HG03469 (cell line): ENCODE data around the gene NOP16.
"Not testable (repeated sequence)": the region's sequence is repeated elsewhere in the genome, so short reads cannot be mapped to it uniquely, and the experiment has no call there.

Experiments
- ATAC-seq: cut with Tn5 transposase; IDR thresholded peaks from one replicate; pipeline ENCODE4 v1.9.1; 2021; ENCODE audit warnings: mild to moderate bottlenecking, moderate library complexity, moderate number of reproducible peaks; ENCODE audit not compliant: unreplicated experiment

Gene NOP16

GRCh38 chr5:176410486-176411180, 22.2 kb upstream of the NOP16 start:
- no peak for ATAC-seq

- ATAC-seq: no peak
These were observed 21.4 kb upstream of the NOP16 start for GRCh38 chr5:176409765-176410164.

GRCh38 chr5:176408590-176408989, 20.2 kb upstream of the NOP16 start:
- no peak for ATAC-seq

- not testable (repeated sequence) for ATAC-seq
These were observed 19.8 kb upstream of the NOP16 start for GRCh38 chr5:176408252-176408573.

- ATAC-seq: no peak
These were observed 19.3 kb upstream of the NOP16 start for GRCh38 chr5:176407456-176408251.

GRCh38 chr5:176406436-176407052, 18.1 kb upstream of the NOP16 start:
- no peak for ATAC-seq

GRCh38 chr5:176405656-176406435, 17.4 kb upstream of the NOP16 start:
- no peak for ATAC-seq

- no peak for ATAC-seq
These were observed 13.1 kb upstream of the NOP16 start for GRCh38 chr5:176401281-176402205.

- ATAC-seq: no peak
These were observed 12.2 kb upstream of the NOP16 start for GRCh38 chr5:176400382-176401156.

- no peak for ATAC-seq
These were observed 9.5 kb upstream of the NOP16 start for GRCh38 chr5:176397736-176398420.

GRCh38 chr5:176396330-176396729, 7.9 kb upstream of the NOP16 start:
- no peak for ATAC-seq

- no peak for ATAC-seq
These were observed 6.7 kb upstream of the NOP16 start for GRCh38 chr5:176394881-176395675.

- no peak for ATAC-seq
These were observed 5.7 kb upstream of the NOP16 start for GRCh38 chr5:176394096-176394495.

- no peak for ATAC-seq
These were observed 4.1 kb upstream of the NOP16 start for GRCh38 chr5:176392526-176392925.

GRCh38 chr5:176391999-176392398, 3.6 kb upstream of the NOP16 start:
- no peak for ATAC-seq

GRCh38 chr5:176391479-176391878, 3.1 kb upstream of the NOP16 start:
- ATAC-seq: no peak

GRCh38 chr5:176389135-176390123, 1.0 kb upstream of the NOP16 start:
- peak; percentile 10 for ATAC-seq
